Stomach (tissue), 4 donors: Measurements from ENCODE around the gene WNT5A.

Source experiments
- CTCF ChIP-seq, 7 experiments: fragments of 450-650 bp in 4 of 7; fragments of 200-600 bp in 3 of 7; sonication (generic) in 3 of 7; IDR thresholded peaks; one replicate each; pipeline ENCODE4 v1.5.1; 2016 to 2019; ENCODE audit warnings: antibody characterized with exemption in 7 of 7, control low read depth in 2 of 7, mild to moderate bottlenecking in 1 of 7
- EP300 ChIP-seq: sonication (generic); formaldehyde crosslinking; IDR thresholded peaks from one replicate; pipeline ENCODE4 v1.6.1; 2017; ENCODE audit warnings: antibody characterized with exemption
- POLR2A ChIP-seq, 4 donors: fragments of 450-650 bp; IDR thresholded peaks; one replicate each; pipeline ENCODE4 v1.6.1; 2016; ENCODE audit warnings: antibody characterized with exemption in 4 of 4, control low read depth in 2 of 4, mild to moderate bottlenecking in 1 of 4, moderate library complexity in 1 of 4
- POLR2AphosphoS5 ChIP-seq, 3 donors: sonication (generic); formaldehyde crosslinking; IDR thresholded peaks; one replicate each; pipeline ENCODE4 v1.6.1; 2016; ENCODE audit warnings: antibody characterized with exemption in 3 of 3

DNA sequence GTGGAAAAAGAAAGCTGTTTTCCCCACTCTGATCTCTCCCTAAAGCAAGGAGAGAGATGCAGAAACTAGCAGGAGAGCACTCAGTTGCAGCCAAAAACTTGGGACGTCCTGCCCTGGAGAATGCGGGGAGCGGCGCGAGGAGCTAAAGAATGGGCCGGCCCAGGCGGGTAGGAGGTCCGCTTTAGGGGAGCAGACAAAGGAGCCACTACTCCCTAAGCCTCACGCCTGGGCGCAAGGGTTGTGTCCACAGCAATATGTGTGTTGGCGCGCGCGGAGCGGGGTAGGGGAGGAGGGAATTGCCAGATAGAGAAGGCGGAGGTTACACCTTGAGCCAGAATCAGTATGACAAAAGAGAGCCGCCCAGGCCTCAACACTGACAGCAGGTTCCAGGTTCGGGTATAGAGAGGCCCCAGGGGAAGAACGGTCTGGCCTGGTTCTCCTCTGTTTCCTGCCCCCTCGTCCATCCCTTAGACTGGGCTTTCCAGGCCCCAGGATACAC, 2.9 kb downstream of the WNT5A start:
- TF ChIP-seq CTCF (IDR thresholded peaks at IDR 0.05) (no peak), POLR2A (IDR thresholded peaks at IDR 0.05) (no peak), POLR2AphosphoS5 (IDR thresholded peaks at IDR 0.05) (no peak), EP300 (no peak)
